Measurements from ENCODE around the gene FGD5. TPM values are rescaled to one million over a fixed set of nuclear protein-coding genes. Genes with fewer than 3 reads are reported as not detected.

FGD5 gene
- total and polyA plus RNA-seq, 9 of the 15 experiments (the other 6 are each of a cell fraction or from before 2014, with no cell fraction given), result 0.18 TPM; not detected in 8

DNA sequence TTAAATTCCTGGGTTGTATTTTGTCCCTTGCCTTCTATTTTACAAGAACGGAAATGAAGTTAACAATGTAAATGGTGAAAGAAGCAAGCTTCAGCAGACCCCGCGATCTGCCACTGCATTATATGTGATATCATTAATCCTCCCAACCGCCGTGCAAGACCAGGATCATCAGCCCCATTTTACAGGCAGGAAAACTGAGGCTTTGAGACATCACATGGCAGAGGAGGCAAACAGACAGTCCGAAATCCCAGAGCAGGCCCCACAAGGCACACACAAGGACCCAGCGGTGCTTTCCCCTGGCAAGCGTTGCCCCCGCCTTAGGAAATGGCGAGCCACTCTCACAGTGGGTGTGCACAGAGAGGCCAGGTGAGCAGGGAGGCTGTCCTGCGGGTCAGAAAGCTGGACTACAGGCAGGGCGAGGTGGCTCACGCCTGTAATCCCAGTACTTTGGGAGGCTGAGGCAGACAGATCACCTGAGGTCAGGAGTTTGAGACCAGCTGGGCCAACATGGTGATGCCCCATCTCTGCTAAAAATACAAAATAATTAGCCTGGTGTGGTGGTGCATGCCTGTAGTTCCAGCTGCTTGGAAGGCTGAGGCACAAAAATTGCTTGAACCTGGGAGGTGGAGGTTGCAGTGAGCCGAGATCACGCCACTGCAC, 16.2 kb downstream of the FGD5 start (continued):
- TF ChIP-seq, protein P1, sequence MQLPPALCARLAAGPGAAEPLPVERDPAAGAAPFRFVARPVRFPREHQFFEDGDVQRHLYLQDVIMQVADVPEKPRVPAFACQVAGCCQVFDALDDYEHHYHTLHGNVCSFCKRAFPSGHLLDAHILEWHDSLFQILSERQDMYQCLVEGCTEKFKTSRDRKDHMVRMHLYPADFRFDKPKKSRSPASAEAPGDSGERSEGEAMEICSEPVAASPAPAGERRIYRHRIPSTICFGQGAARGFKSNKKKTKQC (CRISPR knock-in tag; IDR thresholded peaks at IDR 0.05), result no peak
- TF ChIP-seq MAFG (tag; conservative IDR thresholded peaks at IDR 0.05) (no peak), ZKSCAN8 (CRISPR knock-in tag; IDR thresholded peaks at IDR 0.05) (no peak), KDM1A (IDR thresholded peaks at IDR 0.05) (peak; percentile 71 to 91)

DNA sequence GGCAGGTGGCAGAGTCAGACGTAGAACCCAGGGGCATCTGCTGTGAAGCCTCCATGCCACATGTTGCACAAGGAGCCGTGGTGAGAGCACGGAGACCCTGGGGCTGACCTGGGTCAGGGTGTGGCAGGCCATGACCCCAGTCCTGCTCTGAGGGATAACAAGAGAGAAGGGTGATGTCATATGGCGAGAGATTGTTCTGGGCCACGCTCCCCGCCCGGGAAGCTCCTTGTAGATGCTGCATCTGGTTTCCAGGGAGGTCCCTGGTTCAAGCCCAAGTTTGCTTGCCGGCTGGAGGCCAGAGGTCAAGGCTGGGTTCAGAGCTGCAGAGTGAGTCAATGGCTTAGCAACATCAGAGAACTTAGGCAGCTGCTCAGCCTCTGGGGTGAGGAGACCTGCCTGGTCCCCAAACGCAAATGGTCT, 17.3 kb downstream of the FGD5 start:
- Histone ChIP-seq H2AFZ (ENCODE audit: low read depth, low read length) (peak overlapping the region; percentile 66), H3K4me3 (no peak overlapping the region), H3K79me2 (ENCODE audit: control insufficient read depth, insufficient read depth, low read length) (no peaks in the 10 kb centered on the region), H3K27me3 (ENCODE audit: control insufficient read depth in 2 of 2, insufficient read depth in 2 of 2, low read length in 2 of 2) (peaks cover 27 to 29% of the 10 kb centered on the region in 2 experiments), H3K4me1 (replicated peaks in 1 of 2; ENCODE audit: control insufficient read depth in 2 of 2, insufficient read depth in 2 of 2, low read length in 2 of 2) (peaks cover 24 to 29% of the 10 kb centered on the region in 2 experiments; a peak in 4 of 5 replicates), H3K9ac (ENCODE audit: insufficient read depth in 1 of 2, low read depth in 2 of 2, low read length in 2 of 2) (peak overlapping the region; percentile 32 to 57; a peak in 3 of 4 replicates), H4K20me1 (replicated peaks; ENCODE audit: control insufficient read depth, insufficient read depth, low read length) (0 out of 2 replicates have a peak, but pooled peaks cover 4% of the 10 kb centered on the region), H3K36me3 (ENCODE audit: control insufficient read depth, insufficient read depth, low read length) (no peaks in the 10 kb centered on the region), H3K27ac (ENCODE audit: extremely low read depth, low read depth, low read length) (peak overlapping the region; percentile 58), H3K9me3 (replicated peaks; ENCODE audit: control insufficient read depth, insufficient read depth, low read depth, low read length) (no peaks in the 10 kb centered on the region), H3K9me1 (ENCODE audit: control insufficient read depth, insufficient read depth, low read length) (no peaks in the 10 kb centered on the region), H3K4me2 (ENCODE audit: insufficient read depth, low read length) (peak overlapping the region; percentile 64)
- FAIRE-seq (peak; percentile 98), DNase-seq (ENCODE audit: extremely low read depth in 1 of 4, low spot score in 3 of 4) (peak; percentile 86 to 95 (median 91)), ATAC-seq (peak; percentile 94)
- in situ Hi-C loops (cut with MboI), result no loop called here
- ChIA-PET CTCF (ENCODE audit: low intra/inter-chr PET ratio) (no interaction called here), POLR2A (interaction anchor here (1.0 to 3.2 kb wide), 5 partner anchors 9 to 13 kb away, joined by 3 to 18 read pairs (median 5); no protein-coding TSS in a partner anchor)
- under 1% methylated on average over 9 of the region's 9 CpGs for WGBS (ENCODE audit: insufficient coverage, low coverage, missing lambda C conversion rate)
- no TSS peak for BruUV-seq (replicated peaks)
- intact Hi-C loops (cut with micrococcal nuclease), result no loop called here
- no peak for TF ChIP-seq SNIP1 (IDR thresholded peaks at IDR 0.05; ENCODE audit: low read depth)
- TF ChIP-seq NFE2 (IDR thresholded peaks at IDR 0.05; ENCODE audit: low read depth), result no peak
- no peak for TF ChIP-seq MTA1 (IDR thresholded peaks at IDR 0.05; ENCODE audit: borderline replicate concordance)
- TF ChIP-seq, protein P2, sequence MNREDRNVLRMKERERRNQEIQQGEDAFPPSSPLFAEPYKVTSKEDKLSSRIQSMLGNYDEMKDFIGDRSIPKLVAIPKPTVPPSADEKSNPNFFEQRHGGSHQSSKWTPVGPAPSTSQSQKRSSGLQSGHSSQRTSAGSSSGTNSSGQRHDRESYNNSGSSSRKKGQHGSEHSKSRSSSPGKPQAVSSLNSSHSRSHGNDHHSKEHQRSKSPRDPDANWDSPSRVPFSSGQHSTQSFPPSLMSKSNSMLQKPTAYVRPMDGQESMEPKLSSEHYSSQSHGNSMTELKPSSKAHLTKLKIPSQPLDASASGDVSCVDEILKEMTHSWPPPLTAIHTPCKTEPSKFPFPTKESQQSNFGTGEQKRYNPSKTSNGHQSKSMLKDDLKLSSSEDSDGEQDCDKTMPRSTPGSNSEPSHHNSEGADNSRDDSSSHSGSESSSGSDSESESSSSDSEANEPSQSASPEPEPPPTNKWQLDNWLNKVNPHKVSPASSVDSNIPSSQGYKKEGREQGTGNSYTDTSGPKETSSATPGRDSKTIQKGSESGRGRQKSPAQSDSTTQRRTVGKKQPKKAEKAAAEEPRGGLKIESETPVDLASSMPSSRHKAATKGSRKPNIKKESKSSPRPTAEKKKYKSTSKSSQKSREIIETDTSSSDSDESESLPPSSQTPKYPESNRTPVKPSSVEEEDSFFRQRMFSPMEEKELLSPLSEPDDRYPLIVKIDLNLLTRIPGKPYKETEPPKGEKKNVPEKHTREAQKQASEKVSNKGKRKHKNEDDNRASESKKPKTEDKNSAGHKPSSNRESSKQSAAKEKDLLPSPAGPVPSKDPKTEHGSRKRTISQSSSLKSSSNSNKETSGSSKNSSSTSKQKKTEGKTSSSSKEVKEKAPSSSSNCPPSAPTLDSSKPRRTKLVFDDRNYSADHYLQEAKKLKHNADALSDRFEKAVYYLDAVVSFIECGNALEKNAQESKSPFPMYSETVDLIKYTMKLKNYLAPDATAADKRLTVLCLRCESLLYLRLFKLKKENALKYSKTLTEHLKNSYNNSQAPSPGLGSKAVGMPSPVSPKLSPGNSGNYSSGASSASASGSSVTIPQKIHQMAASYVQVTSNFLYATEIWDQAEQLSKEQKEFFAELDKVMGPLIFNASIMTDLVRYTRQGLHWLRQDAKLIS (CRISPR knock-in tag; IDR thresholded peaks at IDR 0.05), result no peak
- TF ChIP-seq SMAD4 (CRISPR knock-in tag; conservative IDR thresholded peaks at IDR 0.05), result 0 out of 2 replicates have a peak, but pooled peaks have one; percentile 29
- TF ChIP-seq, protein P3, sequence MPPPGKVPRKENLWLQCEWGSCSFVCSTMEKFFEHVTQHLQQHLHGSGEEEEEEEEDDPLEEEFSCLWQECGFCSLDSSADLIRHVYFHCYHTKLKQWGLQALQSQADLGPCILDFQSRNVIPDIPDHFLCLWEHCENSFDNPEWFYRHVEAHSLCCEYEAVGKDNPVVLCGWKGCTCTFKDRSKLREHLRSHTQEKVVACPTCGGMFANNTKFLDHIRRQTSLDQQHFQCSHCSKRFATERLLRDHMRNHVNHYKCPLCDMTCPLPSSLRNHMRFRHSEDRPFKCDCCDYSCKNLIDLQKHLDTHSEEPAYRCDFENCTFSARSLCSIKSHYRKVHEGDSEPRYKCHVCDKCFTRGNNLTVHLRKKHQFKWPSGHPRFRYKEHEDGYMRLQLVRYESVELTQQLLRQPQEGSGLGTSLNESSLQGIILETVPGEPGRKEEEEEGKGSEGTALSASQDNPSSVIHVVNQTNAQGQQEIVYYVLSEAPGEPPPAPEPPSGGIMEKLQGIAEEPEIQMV (tag; conservative IDR thresholded peaks at IDR 0.05; ENCODE audit: low read depth), result no peak
- TF ChIP-seq, protein P4, sequence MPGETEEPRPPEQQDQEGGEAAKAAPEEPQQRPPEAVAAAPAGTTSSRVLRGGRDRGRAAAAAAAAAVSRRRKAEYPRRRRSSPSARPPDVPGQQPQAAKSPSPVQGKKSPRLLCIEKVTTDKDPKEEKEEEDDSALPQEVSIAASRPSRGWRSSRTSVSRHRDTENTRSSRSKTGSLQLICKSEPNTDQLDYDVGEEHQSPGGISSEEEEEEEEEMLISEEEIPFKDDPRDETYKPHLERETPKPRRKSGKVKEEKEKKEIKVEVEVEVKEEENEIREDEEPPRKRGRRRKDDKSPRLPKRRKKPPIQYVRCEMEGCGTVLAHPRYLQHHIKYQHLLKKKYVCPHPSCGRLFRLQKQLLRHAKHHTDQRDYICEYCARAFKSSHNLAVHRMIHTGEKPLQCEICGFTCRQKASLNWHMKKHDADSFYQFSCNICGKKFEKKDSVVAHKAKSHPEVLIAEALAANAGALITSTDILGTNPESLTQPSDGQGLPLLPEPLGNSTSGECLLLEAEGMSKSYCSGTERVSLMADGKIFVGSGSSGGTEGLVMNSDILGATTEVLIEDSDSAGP (CRISPR knock-in tag; IDR thresholded peaks at IDR 0.05), result no peak
- TF ChIP-seq RBM39 (optimal IDR thresholded peaks at IDR 0.05; ENCODE audit: low read depth, low read length), result no peak

Data from K562 (cell line).